ENCODE results near the gene FBXO36. TPM values are rescaled to one million over a fixed set of nuclear protein-coding genes. Genes with fewer than 3 reads are reported as not detected.
A peak's percentile ranks its signal among the peaks of the same experiment; 100 is the strongest.
"Not testable (repeated sequence)": the region's sequence is repeated elsewhere in the genome, so short reads cannot be mapped to it uniquely, and the experiment has no call there.

FBXO36 gene
- total RNA-seq, 1 experiment from 2014 or later: 3.1 TPM

DNA sequence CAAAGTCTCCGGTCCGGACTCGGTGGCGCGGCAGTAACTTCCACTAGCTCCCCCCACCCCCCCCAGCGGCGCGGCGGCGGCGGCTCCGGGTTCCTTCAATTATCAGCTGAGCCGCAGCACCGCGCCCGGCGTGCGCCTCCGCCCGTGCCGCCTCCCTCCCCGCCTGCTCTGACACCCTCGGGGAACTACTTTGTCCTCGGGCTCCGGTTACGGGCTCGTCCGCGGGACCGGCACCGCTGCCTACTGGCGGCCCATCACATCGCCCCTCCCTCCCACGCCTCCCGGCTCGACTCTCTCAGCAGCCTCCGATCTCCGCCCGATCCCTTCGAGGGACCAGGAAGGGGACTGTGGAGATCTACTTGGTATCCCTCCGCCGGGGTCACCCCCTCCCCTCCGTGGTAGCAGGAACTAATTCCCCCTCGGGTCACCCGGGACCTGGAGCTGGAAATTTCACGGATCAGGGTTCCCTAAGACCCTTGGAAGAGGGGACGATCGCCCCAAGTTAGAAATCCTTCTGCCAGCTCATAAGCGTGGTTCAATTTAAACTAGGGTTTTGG is 333 bp upstream of the FBXO36 start, which contains the start of gene TRIP12:
Gene TRIP12 (minus strand): TSS at position 118 of the 557 bp plus-strand sequence. CDS start 41,930 bp downstream, outside the sequence.
- intact Hi-C loops (cut with micrococcal nuclease; ENCODE audit: unreplicated experiment): loop anchor here (1.0 kb wide), 1 partner anchor 121 kb away; no protein-coding TSS in a partner anchor
- CTCF ChIA-PET: interaction anchor here (0.6 kb wide), 1 partner anchor 121 kb away, joined by 3 read pairs; no protein-coding TSS in a partner anchor
- Histone ChIP-seq H3K36me3 (ENCODE audit: insufficient read depth, low read length, poor library complexity, severe bottlenecking) (peaks cover 16% of the 10 kb centered on the region), H3K27ac (ENCODE audit: low read depth, low read length, poor library complexity, severe bottlenecking) (peak within 1 kb of the TSS; percentile 97), H3K9me3 (ENCODE audit: low read depth, low read length, poor library complexity, severe bottlenecking) (no peaks in the 10 kb centered on the region), H3K27me3 (replicated peaks; ENCODE audit: insufficient read depth, low read depth, low read length, poor library complexity) (no peaks in the 10 kb centered on the region), H3K4me1 (ENCODE audit: insufficient read depth, low read length, poor library complexity, severe bottlenecking) (no peaks in the 10 kb centered on the region), H3K4me3 (ENCODE audit: low read depth, low read length, poor library complexity, severe bottlenecking) (peak within 1 kb of the TSS; percentile 88)
- POLR2A ChIA-PET (ENCODE audit: low non-redundant PET): no interaction called here
- DNase-seq (ENCODE audit: low spot score): peak; percentile 98
- TF ChIP-seq, protein P1, sequence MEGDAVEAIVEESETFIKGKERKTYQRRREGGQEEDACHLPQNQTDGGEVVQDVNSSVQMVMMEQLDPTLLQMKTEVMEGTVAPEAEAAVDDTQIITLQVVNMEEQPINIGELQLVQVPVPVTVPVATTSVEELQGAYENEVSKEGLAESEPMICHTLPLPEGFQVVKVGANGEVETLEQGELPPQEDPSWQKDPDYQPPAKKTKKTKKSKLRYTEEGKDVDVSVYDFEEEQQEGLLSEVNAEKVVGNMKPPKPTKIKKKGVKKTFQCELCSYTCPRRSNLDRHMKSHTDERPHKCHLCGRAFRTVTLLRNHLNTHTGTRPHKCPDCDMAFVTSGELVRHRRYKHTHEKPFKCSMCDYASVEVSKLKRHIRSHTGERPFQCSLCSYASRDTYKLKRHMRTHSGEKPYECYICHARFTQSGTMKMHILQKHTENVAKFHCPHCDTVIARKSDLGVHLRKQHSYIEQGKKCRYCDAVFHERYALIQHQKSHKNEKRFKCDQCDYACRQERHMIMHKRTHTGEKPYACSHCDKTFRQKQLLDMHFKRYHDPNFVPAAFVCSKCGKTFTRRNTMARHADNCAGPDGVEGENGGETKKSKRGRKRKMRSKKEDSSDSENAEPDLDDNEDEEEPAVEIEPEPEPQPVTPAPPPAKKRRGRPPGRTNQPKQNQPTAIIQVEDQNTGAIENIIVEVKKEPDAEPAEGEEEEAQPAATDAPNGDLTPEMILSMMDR (conservative IDR thresholded peaks at IDR 0.05; ENCODE audit: low read depth, low read length): no peak
- no peak for TF ChIP-seq EZH2 (IDR thresholded peaks at IDR 0.05; ENCODE audit: borderline replicate concordance, low read depth, low read length, poor library complexity, severe bottlenecking)
- no TSS peak for BruUV-seq (replicated peaks)

DNA sequence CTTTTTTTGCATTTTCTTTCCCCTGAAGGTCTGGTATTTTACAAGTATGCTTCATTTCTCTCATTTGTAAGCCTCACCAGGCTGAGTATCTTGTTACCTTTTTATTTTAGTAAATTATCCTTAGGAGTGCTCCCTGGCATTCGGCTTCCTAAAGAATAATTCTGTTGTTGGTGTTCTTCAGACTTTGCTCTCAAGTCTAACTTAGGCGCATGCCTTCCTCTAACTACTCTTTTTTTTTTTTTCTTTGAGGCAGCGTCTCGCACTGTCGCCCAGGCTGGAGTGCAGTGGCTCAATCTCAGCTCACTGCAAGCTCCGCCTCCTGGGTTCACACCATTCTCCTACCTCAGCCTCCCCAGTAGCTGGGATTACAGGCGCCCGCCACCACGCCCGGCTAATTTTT is 2.2 kb downstream of the FBXO36 start:
- POLR2A ChIA-PET (ENCODE audit: low non-redundant PET); CTCF ChIA-PET; BruUV-seq (replicated peaks); H3K27ac ChIP-seq (ENCODE audit: low read depth, low read length, poor library complexity, severe bottlenecking); H3K9me3 ChIP-seq (ENCODE audit: low read depth, low read length, poor library complexity, severe bottlenecking); intact Hi-C loops (cut with micrococcal nuclease; ENCODE audit: unreplicated experiment); H3K4me1 ChIP-seq (ENCODE audit: insufficient read depth, low read length, poor library complexity, severe bottlenecking); H3K4me3 ChIP-seq (ENCODE audit: low read depth, low read length, poor library complexity, severe bottlenecking); H3K27me3 ChIP-seq (replicated peaks; ENCODE audit: insufficient read depth, low read depth, low read length, poor library complexity); DNase-seq (ENCODE audit: low spot score); H3K36me3 ChIP-seq (ENCODE audit: insufficient read depth, low read length, poor library complexity, severe bottlenecking): not testable (repeated sequence)

DNA sequence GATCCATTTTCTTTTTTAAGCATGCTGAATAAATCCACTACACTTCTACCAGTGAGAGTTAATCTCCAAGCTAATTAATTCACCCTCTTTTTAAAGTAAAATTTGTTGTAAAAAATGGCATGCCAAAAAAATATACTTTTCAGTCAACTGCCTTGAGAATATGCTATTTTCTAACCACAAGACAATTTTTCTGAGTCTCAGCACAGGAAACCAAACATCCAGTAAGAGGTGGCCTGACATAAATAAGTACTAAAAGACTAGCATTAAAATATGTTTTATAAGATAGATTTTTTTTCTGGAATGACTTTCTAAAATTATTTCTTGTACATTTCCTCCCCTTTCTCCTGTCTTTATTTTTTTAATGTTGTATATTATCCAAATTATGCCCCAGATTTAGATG is 2.9 kb downstream of the FBXO36 start:
- ChIA-PET POLR2A (ENCODE audit: low non-redundant PET) (no interaction called here), CTCF (no interaction called here)
- Histone ChIP-seq H3K36me3 (ENCODE audit: insufficient read depth, low read length, poor library complexity, severe bottlenecking) (no peaks in the 10 kb centered on the region), H3K27me3 (replicated peaks; ENCODE audit: insufficient read depth, low read depth, low read length, poor library complexity) (no peaks in the 10 kb centered on the region), H3K4me1 (ENCODE audit: insufficient read depth, low read length, poor library complexity, severe bottlenecking) (peaks cover 7% of the 10 kb centered on the region), H3K27ac (ENCODE audit: low read depth, low read length, poor library complexity, severe bottlenecking) (no peak overlapping the region), H3K9me3 (ENCODE audit: low read depth, low read length, poor library complexity, severe bottlenecking) (no peaks in the 10 kb centered on the region), H3K4me3 (ENCODE audit: low read depth, low read length, poor library complexity, severe bottlenecking) (no peak overlapping the region)
- intact Hi-C loops (cut with micrococcal nuclease; ENCODE audit: unreplicated experiment): no loop called here
- no TSS peak for BruUV-seq (replicated peaks)
- DNase-seq (ENCODE audit: low spot score): no peak
- TF ChIP-seq EZH2 (IDR thresholded peaks at IDR 0.05; ENCODE audit: borderline replicate concordance, low read depth, low read length, poor library complexity, severe bottlenecking): no peak
- TF ChIP-seq, protein P1 (conservative IDR thresholded peaks at IDR 0.05; ENCODE audit: low read depth, low read length): no peak

DNA sequence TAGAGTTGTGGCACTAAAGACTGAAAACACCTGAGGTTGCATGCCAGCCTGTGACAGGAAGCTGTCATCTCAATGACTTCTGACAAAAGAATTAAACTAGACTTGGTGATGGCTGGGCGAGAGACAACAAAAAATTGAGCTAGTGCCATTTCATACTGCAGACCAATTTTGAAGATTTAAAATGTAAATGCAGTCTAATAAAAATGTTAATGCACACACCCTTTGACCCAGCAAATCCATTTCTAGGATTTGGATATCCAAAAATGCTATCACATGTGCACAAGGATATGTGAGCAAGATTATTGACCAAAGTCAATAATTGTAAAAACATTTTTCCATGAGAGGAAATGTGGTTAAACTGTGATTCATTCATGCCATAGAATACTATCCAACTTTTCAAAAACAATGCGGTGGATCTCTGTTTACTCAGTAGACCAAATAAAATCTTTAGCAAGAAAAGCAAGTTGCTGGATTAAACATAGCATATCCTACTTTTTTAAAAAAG is 5.6 kb downstream of the FBXO36 start:
- CTCF ChIA-PET: no interaction called here
- intact Hi-C loops (cut with micrococcal nuclease; ENCODE audit: unreplicated experiment): no loop called here
- TF ChIP-seq EZH2 (IDR thresholded peaks at IDR 0.05; ENCODE audit: borderline replicate concordance, low read depth, low read length, poor library complexity, severe bottlenecking): no peak
- TF ChIP-seq, protein P1 (conservative IDR thresholded peaks at IDR 0.05; ENCODE audit: low read depth, low read length): no peak
- DNase-seq (ENCODE audit: low spot score): no peak
- no peaks in the 10 kb centered on the region for H3K27me3 ChIP-seq (replicated peaks; ENCODE audit: insufficient read depth, low read depth, low read length, poor library complexity)
- H3K36me3 ChIP-seq (ENCODE audit: insufficient read depth, low read length, poor library complexity, severe bottlenecking): no peaks in the 10 kb centered on the region
- peaks cover 7% of the 10 kb centered on the region for H3K4me1 ChIP-seq (ENCODE audit: insufficient read depth, low read length, poor library complexity, severe bottlenecking)
- H3K4me3 ChIP-seq (ENCODE audit: low read depth, low read length, poor library complexity, severe bottlenecking): no peak overlapping the region
- no peak overlapping the region for H3K27ac ChIP-seq (ENCODE audit: low read depth, low read length, poor library complexity, severe bottlenecking)
- POLR2A ChIA-PET (ENCODE audit: low non-redundant PET): no interaction called here
- H3K9me3 ChIP-seq (ENCODE audit: low read depth, low read length, poor library complexity, severe bottlenecking): no peaks in the 10 kb centered on the region
- no TSS peak for BruUV-seq (replicated peaks)

Data from A673 (cell line).